Right lobe of liver (tissue), 6 donors: ENCODE measurements around the gene EML6. TPM values are rescaled to one million over a fixed set of nuclear protein-coding genes. Genes with fewer than 3 reads are reported as not detected.
A peak's percentile ranks its signal among the peaks of the same experiment; 100 is the strongest.

Experiments used
- ATAC-seq, 4 donors: fragments of 200-7000 bp; cut with Tn5 transposase; one replicate each; pipeline ENCODE4 v1.9.1; 2020; ENCODE audit warnings: mild to moderate bottlenecking in 4 of 4, moderate library complexity in 4 of 4
- DNase-seq, 3 donors: peaks; one replicate each; pipeline ENCODE4 v3.0.0-alpha.2; 2020
- H3K27ac ChIP-seq, 3 donors: fragments of 200-600 bp; one replicate each; pipeline ENCODE4 v1.8.0; 2022
- H3K27me3 ChIP-seq, 2 donors: fragments of 200-600 bp; one replicate each; pipeline ENCODE4 v1.8.0; 2022
- H3K36me3 ChIP-seq, 4 donors: fragments of 200-600 bp; sonication (generic) in 1 of 4; one replicate each; pipeline versions ENCODE4 v1.5.1 to v1.8.0; 2017 to 2022; ENCODE audit warnings: control low read depth in 1 of 4
- H3K4me1 ChIP-seq, 4 donors: fragments of 200-600 bp; sonication (generic) in 1 of 4; one replicate each; pipeline versions ENCODE4 v1.5.1 to v1.8.0; 2017 to 2022; ENCODE audit warnings: control low read depth in 1 of 4
- H3K4me3 ChIP-seq, 3 donors: fragments of 200-600 bp; one replicate each; pipeline ENCODE4 v1.8.0; 2022
- H3K9me3 ChIP-seq, 4 donors: fragments of 200-600 bp; sonication (generic) in 1 of 4; one replicate each; pipeline versions ENCODE4 v1.5.1 to v1.8.0; 2017 to 2022; ENCODE audit warnings: control low read depth in 1 of 4
- CTCF ChIP-seq, 4 donors: fragments of 200-600 bp in 3 of 4; fragments of 450-650 bp in 1 of 4; IDR thresholded peaks; one replicate each; pipeline versions ENCODE4 v1.5.1 to v1.8.0; 2016 to 2022; ENCODE audit warnings: antibody characterized with exemption in 4 of 4, mild to moderate bottlenecking in 2 of 4
- POLR2A ChIP-seq: fragments of 450-650 bp; IDR thresholded peaks from one replicate; pipeline ENCODE4 v1.6.1; 2017; ENCODE audit warnings: antibody characterized with exemption, mild to moderate bottlenecking
- WGBS: methylation state at CpG from one replicate; pipeline ENCODE4 v1.1.6; 2018; ENCODE audit warnings: low coverage, low lambda C conversion rate; ENCODE audit not compliant: insufficient coverage; ENCODE audit errors: missing lambda C conversion rate; 5-methylcytosine and 5-hydroxymethylcytosine counted together
- intact Hi-C, 2 donors: fragments of 100-400 bp; cut with DNase I; formaldehyde crosslinking; loops; one replicate each; pipeline versions ENCODE4 v1.11.2 to v1.14.1; 2022
- total RNA-seq, 6 experiments: library from RNA; depleted of rRNA in 2 of 6; stranded (reverse); fragments of >200 nt in 2 of 6; fragmentation: NEBNext Ultra II Directional in 3 of 6; extraction: Animal tissue kit (Norgen Biotek cat#: 25700) in 3 of 6; gene quantifications; one replicate each; pipeline versions ENCODE4 v1.1.0 to v1.2.4, GENCODE V29; 2016 to 2023
- donor health status: DM: no; HTN: yes; CAD: no.
- donor health status: DM: no; HTN: no; CAD: no.
- donor health status: DM: no; HTN: no; CAD: no.
- donor health status: DM: no; HTN: yes; CAD: no.
- donor health status: DM: no; HTN: yes; CAD: no.

Gene EML6
- total RNA-seq, 6 experiments from 2014 or later, result 0.82 to 2.5 (median 1.5) TPM

- intact Hi-C loops, result no loop called here
- DNase-seq (no peak), ATAC-seq (peak in 3 of 4 donors; percentile 45 to 61 (median 48))
- Histone ChIP-seq H3K4me3 (no peak overlapping the region), H3K9me3 (no peaks in the 10 kb centered on the region), H3K27ac (no peak overlapping the region), H3K27me3 (no peaks in the 10 kb centered on the region), H3K4me1 (peaks cover 0 to 32% (median 2%) of the 10 kb centered on the region in 4 donors), H3K36me3 (peaks cover 0 to 4% (median 3%) of the 10 kb centered on the region in 4 donors)
- 47% methylated on average over 4 of the region's 4 CpGs for WGBS
- TF ChIP-seq POLR2A, result no peak
- TF ChIP-seq CTCF (IDR thresholded peaks at IDR 0.05), result no peak
Measured at GRCh38 chr2:54979321-54980044, 256.0 kb downstream of the EML6 start.

DNA sequence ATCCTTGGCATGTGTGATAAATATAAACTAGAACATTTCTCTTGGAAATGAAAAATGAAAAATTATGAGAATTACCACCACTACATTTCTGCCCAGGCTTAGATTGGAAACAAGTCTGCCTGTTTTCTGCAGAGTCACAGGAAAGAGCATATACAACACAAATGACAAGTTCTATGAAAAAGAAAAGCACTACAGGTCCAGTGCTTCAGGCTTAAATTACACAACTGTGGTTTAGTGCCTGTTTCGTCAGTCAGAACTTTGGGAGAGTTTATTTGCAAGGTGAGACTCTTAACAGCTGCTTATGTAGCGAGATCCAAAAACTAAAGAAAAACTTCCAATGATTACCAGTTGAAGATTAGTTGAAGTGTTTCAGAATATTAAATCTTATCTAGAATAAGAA lies 257.9 kb downstream of the EML6 start:
- ATAC-seq, result peak; percentile 56 to 72 (median 70)
- TF ChIP-seq POLR2A (no peak), CTCF (IDR thresholded peaks at IDR 0.05) (no peak)
- DNase-seq, result no peak
- H3K9me3 ChIP-seq, result no peaks in the 10 kb centered on the region
- peaks cover 0 to 32% (median 2%) of the 10 kb centered on the region in 4 donors for H3K4me1 ChIP-seq
- WGBS, result 46% methylated on average over 2 of the region's 2 CpGs
- H3K27ac ChIP-seq, result peak overlapping the region in 2 of 3 donors; percentile 11 to 19
- no peaks in the 10 kb centered on the region for H3K27me3 ChIP-seq
- intact Hi-C loops, result no loop called here
- H3K4me3 ChIP-seq, result no peak overlapping the region
- H3K36me3 ChIP-seq, result peaks cover 0 to 11% (median 6%) of the 10 kb centered on the region in 4 donors

- Histone ChIP-seq H3K27ac (no peak overlapping the region), H3K4me3 (no peak overlapping the region), H3K27me3 (no peaks in the 10 kb centered on the region), H3K4me1 (peaks cover 0 to 22% (median 0%) of the 10 kb centered on the region in 4 donors), H3K36me3 (peaks cover 0 to 22% (median 9%) of the 10 kb centered on the region in 4 donors), H3K9me3 (no peaks in the 10 kb centered on the region)
- ATAC-seq, result peak in 1 of 4 donors; percentile 16
- TF ChIP-seq CTCF (IDR thresholded peaks at IDR 0.05) (no peak), POLR2A (no peak)
- no peak for DNase-seq
- intact Hi-C loops, result no loop called here
- 37% methylated on average over 3 of the region's 3 CpGs for WGBS
Measured at GRCh38 chr2:54983345-54984220, 260.1 kb downstream of the EML6 start.

GRCh38 chr2:54984476-54984875 lies 261.0 kb downstream of the EML6 start:
- intact Hi-C loops, result no loop called here
- ATAC-seq (no peak), DNase-seq (no peak)
- H3K27ac ChIP-seq, result no peak overlapping the region
- no peaks in the 10 kb centered on the region for H3K9me3 ChIP-seq
- no peaks in the 10 kb centered on the region for H3K27me3 ChIP-seq
- peaks cover 0 to 22% (median 9%) of the 10 kb centered on the region in 4 donors for H3K36me3 ChIP-seq
- no peak overlapping the region for H3K4me3 ChIP-seq
- peaks cover 0 to 20% (median 0%) of the 10 kb centered on the region in 4 donors for H3K4me1 ChIP-seq
- TF ChIP-seq POLR2A (no peak), CTCF (IDR thresholded peaks at IDR 0.05) (no peak)
